HepG2 (cell line): Measurements from ENCODE around the gene DPH2. TPM values are rescaled to one million over a fixed set of nuclear protein-coding genes. Genes with fewer than 3 reads are reported as not detected.

Experiments
- BATF2 ChIP-seq: sonication (generic); formaldehyde crosslinking; IDR thresholded peaks from 2 replicates; pipeline ENCODE4 v1.8.0; 2022; ENCODE audit warnings: mild to moderate bottlenecking, missing genetic modification reagents, moderate library complexity
- CBX1 ChIP-seq: IDR thresholded peaks from one replicate; pipeline ENCODE4 v1.6.1; 2016; ENCODE audit warnings: antibody characterized with exemption, low read depth
- IKZF1 ChIP-seq: fragments of 450-650 bp; IDR thresholded peaks from 2 replicates; pipeline ENCODE4 v1.7.1; 2016
- IRF1 ChIP-seq: sonication (generic); formaldehyde crosslinking; IDR thresholded peaks from 2 replicates; pipeline ENCODE4 v1.4.0; 2020; ENCODE audit warnings: low read depth, mild to moderate bottlenecking, missing genetic modification reagents
- MATR3 ChIP-seq: sonication (generic); formaldehyde crosslinking; IDR thresholded peaks from 2 replicates; pipeline ENCODE4 v1.4.0; 2020; ENCODE audit warnings: missing genetic modification reagents
- MTF2 ChIP-seq: sonication (generic); formaldehyde crosslinking; IDR thresholded peaks from 2 replicates; pipeline ENCODE4 v1.5.0; 2020; ENCODE audit warnings: missing genetic modification reagents, borderline replicate concordance
- PITX1 ChIP-seq: sonication (generic); formaldehyde crosslinking; IDR thresholded peaks from 2 replicates; pipeline ENCODE4 v1.5.1; 2020; ENCODE audit warnings: mild to moderate bottlenecking, missing genetic modification reagents
- PPARG ChIP-seq: conservative IDR thresholded peaks from 2 replicates; pipeline ENCODE4 v1.6.1; 2016; ENCODE audit warnings: missing biosample characterization, missing genetic modification reagents
- REXO4 ChIP-seq: sonication (generic); formaldehyde crosslinking; IDR thresholded peaks from 2 replicates; pipeline ENCODE4 v1.8.0; 2022; ENCODE audit warnings: missing genetic modification reagents, mild to moderate bottlenecking, borderline replicate concordance
- TFDP1 ChIP-seq: IDR thresholded peaks from 2 replicates; pipeline ENCODE4 v1.6.1; 2016; ENCODE audit warnings: missing compliant biosample characterization, missing genetic modification reagents, borderline replicate concordance
- THAP7 ChIP-seq: sonication (generic); formaldehyde crosslinking; IDR thresholded peaks from 2 replicates; pipeline ENCODE4 v1.8.1; 2023; ENCODE audit warnings: mild to moderate bottlenecking, missing genetic modification reagents
- XBP1 ChIP-seq: sonication (generic); formaldehyde crosslinking; IDR thresholded peaks from 2 replicates; pipeline ENCODE4 v1.5.0; 2020; ENCODE audit warnings: missing genetic modification reagents
- ZNF234 ChIP-seq: sonication (generic); formaldehyde crosslinking; conservative IDR thresholded peaks from 2 replicates; pipeline ENCODE4 v1.5.1; 2020; ENCODE audit warnings: mild to moderate bottlenecking, missing genetic modification reagents
- ZNF510 ChIP-seq: sonication (generic); formaldehyde crosslinking; IDR thresholded peaks from 2 replicates; pipeline ENCODE4 v1.4.0; 2020; ENCODE audit warnings: low read depth, mild to moderate bottlenecking, missing genetic modification reagents
- ZNF772 ChIP-seq: sonication (generic); formaldehyde crosslinking; IDR thresholded peaks from 2 replicates; pipeline ENCODE4 v1.5.0; 2020; ENCODE audit warnings: mild to moderate bottlenecking, missing genetic modification reagents
- ZNF816 ChIP-seq: sonication (generic); formaldehyde crosslinking; IDR thresholded peaks from 2 replicates; pipeline ENCODE4 v1.8.0; 2022; ENCODE audit warnings: missing genetic modification reagents, mild to moderate bottlenecking, borderline replicate concordance
- ZNF883 ChIP-seq: sonication (generic); formaldehyde crosslinking; IDR thresholded peaks from 2 replicates; pipeline ENCODE4 v1.5.1; 2020; ENCODE audit warnings: mild to moderate bottlenecking, missing genetic modification reagents; ENCODE audit errors: not compliant biosample characterization
- ZSCAN30 ChIP-seq: sonication (generic); formaldehyde crosslinking; IDR thresholded peaks from 2 replicates; pipeline ENCODE4 v1.5.0; 2020; ENCODE audit warnings: mild to moderate bottlenecking, missing genetic modification reagents
- polyA plus RNA-seq, 8 experiments: library from polyadenylated mRNA; depleted of rRNA in 3 of 8; stranded (reverse) in 7 of 8; unstranded in 1 of 8; fragments of >200 nt; fragmentation: Illumina TruSeq in 4 of 8; extraction: Trizol in 4 of 8; gene quantifications; 2 replicates each; pipeline versions ENCODE4 v1.2.1 to v1.2.3, GENCODE V29; 2011 to 2016; ENCODE audit warnings: low read depth in 4 of 8, missing spikeins in 1 of 8, mixed read lengths in 1 of 8; ENCODE audit not compliant: insufficient read depth in 1 of 8
- total RNA-seq, 5 experiments: library from RNA; depleted of rRNA; stranded (reverse); fragments of >200 nt; fragmentation: Illumina TruSeq; extraction: Trizol; gene quantifications; 2 replicates each; pipeline ENCODE4 v1.2.3, GENCODE V29; 2016; ENCODE audit warnings: low read depth in 1 of 5
- TF ChIP-seq, protein P1 (sequence below): sonication (generic); formaldehyde crosslinking; IDR thresholded peaks from 2 replicates; pipeline ENCODE4 v1.8.0; 2022; ENCODE audit warnings: missing genetic modification reagents, low read depth, mild to moderate bottlenecking, borderline replicate concordance
- TF ChIP-seq, protein P2 (sequence below): IDR thresholded peaks from 2 replicates; pipeline ENCODE4 v1.6.1; 2016; ENCODE audit warnings: mild to moderate bottlenecking
- TF ChIP-seq, protein P3 (sequence below): IDR thresholded peaks from 2 replicates; pipeline ENCODE4 v1.6.1; 2016; ENCODE audit warnings: low read depth, control low read depth

Gene DPH2
- total and polyA plus RNA-seq, 2 of the 13 experiments (the other 11 are each of a cell fraction or from before 2014, with no cell fraction given) = 32.2 to 38.3 TPM

GRCh38 chr1:43991476-43992231 is 21.8 kb downstream of the DPH2 start, which contains the start of gene CCDC24 (continued):
- TF ChIP-seq XBP1 (no peak), ZNF772 (no peak; the same call in 1 of the 2 replicates), REXO4 (no peak), MATR3 (CRISPR knock-in tag) (no peak), ZNF510 (no peak; the same call in 1 of the 2 replicates), MTF2 (CRISPR knock-in tag) (no peak), IKZF1 (no peak), PITX1 (peak; percentile 38; the same call in 1 of the 2 replicates), ZNF816 (no peak), CBX1 (no peak), BATF2 (CRISPR knock-in tag) (no peak), ZNF883 (CRISPR knock-in tag) (peak; percentile 66), IRF1 (no peak), ZNF234 (CRISPR knock-in tag) (peak; percentile 75; the same call in 1 of the 2 replicates), PPARG (CRISPR knock-in tag) (no peak; the same call in 1 of the 2 replicates), TFDP1 (CRISPR knock-in tag) (peak; percentile 27; the same call in 1 of the 2 replicates), ZSCAN30 (CRISPR knock-in tag) (no peak), THAP7 (CRISPR knock-in tag) (peak; percentile 57; the same call in 1 of the 2 replicates)
- TF ChIP-seq, protein P1, sequence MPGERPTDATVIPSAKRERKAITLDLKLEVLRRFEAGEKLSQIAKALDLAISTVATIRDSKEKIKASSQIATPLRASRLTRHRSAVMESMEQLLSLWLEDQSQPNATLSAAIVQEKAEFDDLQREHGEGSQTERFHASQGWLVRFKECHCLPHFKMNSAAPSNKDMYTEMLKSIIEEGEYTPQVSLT (CRISPR knock-in tag) = no peak
- TF ChIP-seq, protein P2, sequence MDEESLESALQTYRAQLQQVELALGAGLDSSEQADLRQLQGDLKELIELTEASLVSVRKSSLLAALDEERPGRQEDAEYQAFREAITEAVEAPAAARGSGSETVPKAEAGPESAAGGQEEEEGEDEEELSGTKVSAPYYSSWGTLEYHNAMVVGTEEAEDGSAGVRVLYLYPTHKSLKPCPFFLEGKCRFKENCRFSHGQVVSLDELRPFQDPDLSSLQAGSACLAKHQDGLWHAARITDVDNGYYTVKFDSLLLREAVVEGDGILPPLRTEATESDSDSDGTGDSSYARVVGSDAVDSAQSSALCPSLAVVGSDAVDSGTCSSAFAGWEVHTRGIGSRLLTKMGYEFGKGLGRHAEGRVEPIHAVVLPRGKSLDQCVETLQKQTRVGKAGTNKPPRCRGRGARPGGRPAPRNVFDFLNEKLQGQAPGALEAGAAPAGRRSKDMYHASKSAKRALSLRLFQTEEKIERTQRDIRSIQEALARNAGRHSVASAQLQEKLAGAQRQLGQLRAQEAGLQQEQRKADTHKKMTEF (CRISPR knock-in tag) = peak; percentile 41; the same call in 1 of the 2 replicates
- TF ChIP-seq, protein P3, sequence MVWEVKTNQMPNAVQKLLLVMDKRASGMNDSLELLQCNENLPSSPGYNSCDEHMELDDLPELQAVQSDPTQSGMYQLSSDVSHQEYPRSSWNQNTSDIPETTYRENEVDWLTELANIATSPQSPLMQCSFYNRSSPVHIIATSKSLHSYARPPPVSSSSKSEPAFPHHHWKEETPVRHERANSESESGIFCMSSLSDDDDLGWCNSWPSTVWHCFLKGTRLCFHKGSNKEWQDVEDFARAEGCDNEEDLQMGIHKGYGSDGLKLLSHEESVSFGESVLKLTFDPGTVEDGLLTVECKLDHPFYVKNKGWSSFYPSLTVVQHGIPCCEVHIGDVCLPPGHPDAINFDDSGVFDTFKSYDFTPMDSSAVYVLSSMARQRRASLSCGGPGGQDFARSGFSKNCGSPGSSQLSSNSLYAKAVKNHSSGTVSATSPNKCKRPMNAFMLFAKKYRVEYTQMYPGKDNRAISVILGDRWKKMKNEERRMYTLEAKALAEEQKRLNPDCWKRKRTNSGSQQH (CRISPR knock-in tag) = no peak
